ENCODE measurements around the gene RASEF. TPM values are rescaled to one million over a fixed set of nuclear protein-coding genes. Genes with fewer than 3 reads are reported as not detected.

RASEF gene
- total RNA-seq, 1 donor from 2014 or later, result not detected

DNA sequence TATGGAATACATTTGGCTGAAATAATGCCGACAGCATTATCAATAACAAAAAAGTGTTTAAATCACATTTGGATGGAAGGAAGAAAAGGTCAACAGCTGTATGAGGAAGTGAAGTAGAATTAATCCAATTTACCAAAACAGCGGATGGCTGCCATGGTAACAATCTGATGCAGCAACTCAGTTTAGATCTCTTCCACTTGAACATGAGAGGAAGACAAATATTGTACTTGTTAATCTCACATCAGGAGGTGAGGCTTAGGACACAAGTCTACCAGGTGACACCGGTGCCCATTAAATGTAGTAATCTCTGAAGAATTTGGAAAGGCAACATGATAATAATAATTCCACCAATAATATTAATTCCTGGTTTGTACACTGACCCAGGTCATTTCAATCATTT, 2.4 kb downstream of the RASEF start:
- intact Hi-C loops (cut with micrococcal nuclease), result no loop called here
- DNase-seq (no peak), ATAC-seq (no peak)

DNA sequence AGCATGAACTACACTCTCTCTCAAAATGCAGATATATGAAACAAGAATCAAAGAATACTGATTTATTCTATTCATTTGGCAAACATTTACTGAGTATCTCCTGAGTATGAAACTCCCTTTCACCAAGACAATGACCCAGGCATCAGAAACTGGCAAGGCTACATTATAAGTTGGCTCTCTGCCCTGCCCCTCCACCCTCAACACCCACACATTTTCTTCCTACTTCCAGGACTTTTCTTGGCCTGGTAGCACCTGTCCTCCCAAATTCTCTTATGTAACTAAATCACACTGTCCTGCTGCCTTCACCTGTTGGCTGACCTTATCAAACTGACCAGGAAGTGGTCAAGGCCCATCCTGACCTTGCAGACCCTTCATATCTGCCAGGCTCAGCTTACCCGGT, 3.5 kb downstream of the RASEF start:
- no peak for ATAC-seq
- intact Hi-C loops (cut with micrococcal nuclease), result no loop called here

DNA sequence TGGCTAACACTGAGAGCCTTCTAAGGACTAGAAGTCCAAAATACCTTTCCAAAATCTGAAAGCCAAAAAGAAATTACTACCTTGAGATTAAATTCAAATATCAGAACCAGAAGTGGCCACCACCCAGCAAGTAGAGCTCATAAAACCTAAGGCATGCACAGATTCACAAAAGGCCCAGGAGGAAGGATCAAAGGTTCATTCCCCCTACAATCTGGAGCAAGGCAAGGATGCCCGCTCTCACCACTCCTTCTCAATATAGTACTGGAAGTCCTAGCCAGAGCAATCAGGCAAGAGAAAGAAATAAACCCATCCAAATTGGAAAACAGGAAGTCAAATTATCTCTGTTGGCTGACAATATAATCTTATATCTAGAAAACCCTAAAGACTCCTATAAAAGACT, 6.0 kb downstream of the RASEF start:
- DNase-seq, result no peak
- intact Hi-C loops (cut with micrococcal nuclease), result no loop called here
- ATAC-seq, result no peak

More for the DNA sequence above, 3.5 kb downstream of the RASEF start:
- no peak for DNase-seq

DNA sequence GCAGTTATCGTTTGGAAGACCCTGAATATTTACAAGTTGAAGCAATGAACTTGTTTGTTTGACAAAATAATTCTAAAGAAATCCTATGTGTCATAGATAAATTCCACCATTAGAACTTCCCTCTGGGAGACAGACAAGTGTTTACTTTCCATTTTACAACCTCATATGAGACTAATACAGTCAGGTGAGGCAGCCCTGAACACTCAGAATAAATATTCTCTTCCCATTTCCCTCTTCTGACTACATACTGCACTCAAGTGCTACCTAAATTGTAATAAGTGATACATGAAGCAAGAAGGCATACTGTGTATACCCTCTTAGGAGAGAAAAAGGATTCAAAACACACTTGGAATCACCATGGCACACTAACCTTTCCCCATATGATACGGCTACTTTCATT, 6.8 kb downstream of the RASEF start:
- intact Hi-C loops (cut with micrococcal nuclease), result no loop called here
- DNase-seq (no peak), ATAC-seq (no peak)

DNA sequence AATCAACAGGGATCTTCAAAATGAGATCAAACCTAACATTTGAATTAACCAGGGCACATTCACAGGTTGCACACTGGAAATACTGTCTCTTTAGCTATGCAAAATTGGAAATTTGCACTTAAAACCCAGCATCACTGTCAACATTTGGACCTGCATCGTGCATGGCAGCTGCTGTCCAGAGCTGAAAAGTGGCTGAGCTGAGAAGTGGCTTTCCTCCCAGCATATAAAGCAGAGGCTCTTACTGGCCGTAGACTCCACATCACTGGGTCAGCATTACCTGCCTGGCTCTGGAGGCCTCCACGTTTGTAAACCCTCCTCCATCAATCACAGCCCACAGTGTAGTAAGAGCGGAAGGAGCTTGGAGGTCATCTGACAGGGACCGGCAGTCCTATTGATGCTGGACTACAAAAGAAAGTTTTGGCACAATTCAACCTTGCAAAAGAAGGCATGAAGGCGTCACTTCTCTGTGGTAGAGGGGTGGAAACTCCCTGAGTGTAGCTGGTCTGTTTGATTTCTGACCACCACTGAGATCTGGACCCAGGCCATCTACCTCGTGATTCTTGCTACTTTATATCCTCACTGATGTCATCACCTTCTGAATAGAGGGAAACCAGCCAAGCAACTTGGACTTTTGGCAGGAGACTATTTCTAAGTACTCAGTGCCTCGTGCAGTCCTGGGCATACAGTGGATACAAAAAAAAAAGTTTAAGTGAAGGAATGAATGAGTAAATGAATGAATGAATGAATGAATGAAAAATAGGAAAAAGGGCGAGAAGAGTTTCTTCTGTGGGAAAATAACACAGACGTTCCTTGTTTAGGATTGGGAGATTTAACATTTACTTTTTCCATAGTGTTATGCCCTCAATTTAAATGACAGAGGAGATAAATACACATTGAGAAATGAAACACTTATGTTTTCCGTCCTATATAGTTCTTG, 14.8 kb downstream of the RASEF start:
- DNase-seq (no peak), ATAC-seq (peak; percentile 79)
- intact Hi-C loops (cut with micrococcal nuclease), result no loop called here

GRCh38 chr9:83043597-83043996, 19.3 kb downstream of the RASEF start:
- intact Hi-C loops (cut with micrococcal nuclease), result no loop called here

GRCh38 chr9:83041771-83042170, 21.2 kb downstream of the RASEF start:
- ATAC-seq, result no peak
- no peak for DNase-seq
- intact Hi-C loops (cut with micrococcal nuclease), result no loop called here

More at GRCh38 chr9:83043597-83043996, 19.3 kb downstream of the RASEF start:
- DNase-seq (no peak), ATAC-seq (no peak)

DNA sequence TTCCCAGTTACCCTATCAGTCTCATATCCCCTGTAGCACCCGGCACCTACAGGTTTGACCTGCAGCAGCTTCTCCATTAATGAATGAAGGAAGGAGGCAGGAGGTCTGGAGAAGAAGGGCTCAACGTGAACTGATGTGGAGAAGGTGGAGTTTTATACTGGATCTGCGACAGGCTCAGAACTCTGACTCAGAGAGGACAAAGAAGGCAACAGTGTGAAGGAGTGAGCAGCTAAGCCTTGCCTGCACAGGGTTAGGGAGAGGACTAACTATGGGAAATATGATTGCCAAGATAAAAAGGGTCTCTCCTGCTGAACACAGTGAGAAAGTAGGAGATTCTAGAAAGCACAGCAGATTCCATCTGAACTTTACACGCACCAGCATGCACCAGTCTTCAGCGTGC, 23.6 kb downstream of the RASEF start:
- DNase-seq (no peak), ATAC-seq (no peak)
- intact Hi-C loops (cut with micrococcal nuclease), result no loop called here

DNA sequence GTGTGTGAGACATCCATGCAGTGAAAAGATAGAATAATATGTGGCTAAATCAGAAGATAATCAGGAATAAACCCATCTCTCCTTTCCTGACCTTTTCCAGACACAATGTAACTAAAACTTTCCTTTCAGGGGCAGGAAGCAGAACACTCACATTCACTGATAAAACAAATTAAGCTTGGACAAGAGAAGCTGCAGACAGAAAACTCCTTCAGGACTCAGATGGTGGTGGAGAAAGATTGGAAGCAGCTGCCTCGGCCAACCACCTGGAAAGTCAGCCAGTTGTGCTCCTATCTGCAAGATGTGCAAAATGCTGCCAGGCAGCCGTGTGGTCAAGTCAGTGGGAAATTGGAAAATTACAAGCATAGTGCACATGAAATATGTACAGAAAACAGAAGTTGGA, 26.9 kb downstream of the RASEF start:
- DNase-seq, result no peak
- ATAC-seq, result no peak
- intact Hi-C loops (cut with micrococcal nuclease), result no loop called here

GRCh38 chr9:83035143-83035542, 27.8 kb downstream of the RASEF start:
- ATAC-seq (no peak), DNase-seq (no peak)
- intact Hi-C loops (cut with micrococcal nuclease), result no loop called here

- intact Hi-C loops (cut with micrococcal nuclease), result no loop called here
- no peak for ATAC-seq
- no peak for DNase-seq
These were observed 28.4 kb downstream of the RASEF start for GRCh38 chr9:83034587-83034986.

GRCh38 chr9:83034026-83034425, 28.9 kb downstream of the RASEF start:
- DNase-seq (no peak), ATAC-seq (no peak)
- intact Hi-C loops (cut with micrococcal nuclease), result no loop called here

DNA sequence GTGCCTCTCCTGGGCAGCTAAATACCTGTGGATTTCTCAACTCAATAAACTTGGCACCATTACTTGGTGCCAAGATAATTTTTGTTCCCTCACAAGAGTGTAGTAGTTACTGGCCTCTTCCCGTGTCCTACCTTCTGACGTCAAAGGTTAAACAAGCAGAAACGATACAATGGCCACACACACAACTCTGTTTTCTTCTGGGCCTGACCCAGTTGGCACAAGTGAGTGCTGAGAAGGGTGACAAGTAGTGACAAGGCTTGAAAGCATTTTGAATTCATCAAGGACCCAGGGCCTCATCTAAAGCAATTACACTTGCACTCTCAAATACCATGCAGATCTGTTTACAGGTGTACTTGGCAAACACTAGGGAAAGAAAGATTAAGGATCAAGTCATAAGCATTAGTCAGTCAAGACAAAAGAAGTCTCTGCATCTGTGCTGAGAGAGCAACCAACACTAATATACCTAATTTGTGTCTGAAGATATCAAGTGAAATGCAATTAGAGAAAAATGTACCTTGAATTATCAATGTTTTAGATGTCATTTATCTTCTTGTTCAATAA, 30.8 kb downstream of the RASEF start:
- ATAC-seq (no peak), DNase-seq (no peak)
- intact Hi-C loops (cut with micrococcal nuclease), result no loop called here

DNA sequence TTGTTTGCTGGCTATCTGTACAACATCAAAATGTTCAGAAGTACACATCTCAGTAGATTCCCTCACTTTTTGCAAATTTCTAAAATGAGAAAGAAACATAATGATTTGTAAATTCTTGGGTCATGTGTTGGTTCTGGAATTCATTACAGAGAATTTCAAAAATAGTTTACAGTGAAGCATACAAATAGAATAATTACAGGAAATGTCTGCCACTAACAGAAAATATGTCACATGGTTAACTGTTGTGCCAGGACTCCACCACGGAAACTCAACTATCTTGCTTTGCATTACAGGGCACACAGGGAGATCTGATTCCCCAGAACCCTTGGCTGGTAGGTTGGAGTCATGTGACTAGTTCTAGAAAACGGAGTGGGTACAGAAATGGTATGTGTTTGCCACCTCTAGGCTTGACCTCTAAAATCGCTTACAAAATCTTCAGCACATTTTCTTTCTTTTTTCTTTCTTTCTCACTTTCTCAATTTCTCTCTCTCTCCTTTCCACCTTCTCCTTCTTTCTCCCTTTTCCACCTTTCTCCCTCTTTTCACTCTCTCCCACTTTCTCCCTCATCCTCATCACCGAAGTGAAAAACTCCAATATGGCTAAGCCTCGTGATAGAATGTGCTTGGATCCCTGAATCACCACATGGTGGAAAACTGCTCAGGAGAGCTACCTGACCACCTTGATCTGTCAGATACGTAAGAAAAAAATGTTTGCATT, 32.4 kb downstream of the RASEF start:
- ATAC-seq (no peak), DNase-seq (no peak)
- intact Hi-C loops (cut with micrococcal nuclease), result no loop called here

- intact Hi-C loops (cut with micrococcal nuclease), result no loop called here
- ATAC-seq (no peak), DNase-seq (no peak)
These were observed 33.3 kb downstream of the RASEF start for GRCh38 chr9:83029531-83030137.

DNA sequence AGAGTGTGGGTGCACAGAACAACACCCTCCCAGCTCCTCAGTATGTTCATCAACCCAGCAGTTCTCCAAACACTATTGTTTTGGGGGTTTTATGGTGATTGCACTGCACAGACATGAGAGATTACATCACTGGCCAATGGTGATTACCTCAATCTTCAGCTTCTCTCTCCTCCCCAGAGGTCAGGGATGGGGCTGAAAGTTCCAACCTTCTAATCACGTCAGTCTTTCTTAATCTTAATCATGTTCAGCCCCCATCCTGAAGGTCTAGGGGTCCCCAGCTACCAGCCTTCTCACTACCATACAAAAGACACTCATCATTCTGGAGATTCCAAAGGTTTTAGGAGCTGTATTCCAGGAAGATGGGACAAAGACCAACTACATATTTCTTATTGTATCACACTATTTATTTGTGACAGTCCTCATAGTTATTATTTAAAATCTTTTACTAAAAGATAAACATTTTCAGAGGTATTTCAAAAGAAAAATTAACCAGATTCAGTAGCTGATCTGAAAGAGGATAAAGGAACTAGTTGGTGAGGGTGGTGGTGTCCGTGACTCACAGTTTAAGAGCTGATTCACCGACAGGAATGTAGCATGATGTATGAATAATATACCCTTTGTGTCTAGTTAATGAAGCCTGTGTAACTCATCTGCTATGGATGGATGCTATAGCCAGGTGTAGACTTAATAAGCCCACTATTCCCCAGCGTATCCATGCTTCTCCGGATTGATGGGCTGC, 35.6 kb downstream of the RASEF start:
- intact Hi-C loops (cut with micrococcal nuclease), result no loop called here
- no peak for DNase-seq
- ATAC-seq, result no peak

DNA sequence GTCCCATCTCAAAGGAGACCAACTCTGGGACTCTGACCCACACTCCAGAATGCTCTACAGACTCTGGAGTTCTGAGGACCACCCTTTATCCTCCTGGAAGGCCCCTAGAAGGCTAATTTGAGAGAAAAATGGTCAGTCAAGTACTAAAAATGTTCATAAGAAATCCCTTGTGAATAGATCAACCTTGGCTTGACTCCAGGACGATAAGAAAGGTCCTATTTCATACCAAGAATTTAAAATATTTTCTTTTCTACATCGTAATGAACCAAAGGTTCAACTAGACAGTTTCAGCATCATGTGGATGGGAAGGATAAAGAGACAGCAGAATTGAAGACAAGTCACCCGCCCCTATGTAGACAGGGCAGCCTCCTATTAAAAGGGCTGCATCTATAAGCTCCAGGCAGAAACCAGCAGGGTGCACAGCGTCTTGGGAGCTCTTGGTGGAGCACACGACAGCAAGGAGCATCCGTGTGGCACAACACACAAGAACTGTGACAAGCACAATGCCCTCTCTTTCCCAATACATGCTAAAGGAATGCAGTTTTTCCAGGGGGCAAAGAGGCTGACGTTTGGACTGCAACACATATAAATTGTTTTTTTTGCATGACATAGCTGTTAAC, 38.3 kb downstream of the RASEF start:
- no peak for DNase-seq
- no peak for ATAC-seq
- intact Hi-C loops (cut with micrococcal nuclease), result no loop called here

DNA sequence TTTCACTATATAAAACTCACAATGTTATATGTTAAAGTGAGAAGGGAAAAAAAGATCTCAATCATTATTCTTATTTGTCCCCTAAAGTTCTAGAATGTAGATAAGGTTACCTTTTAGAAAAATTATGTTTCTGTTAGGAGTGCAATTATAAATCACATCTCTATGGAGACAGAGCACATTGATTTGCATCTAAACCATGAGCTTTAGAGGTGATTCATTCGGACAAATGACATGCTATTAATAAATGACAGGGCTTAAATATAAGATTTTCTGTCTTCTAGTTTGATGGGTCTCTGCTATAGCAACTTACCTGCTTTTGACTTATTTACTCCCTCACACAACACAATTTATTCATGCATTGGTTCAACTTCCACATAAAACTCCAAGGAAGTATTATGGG, 39.8 kb downstream of the RASEF start:
- intact Hi-C loops (cut with micrococcal nuclease), result no loop called here
- no peak for DNase-seq
- no peak for ATAC-seq

- intact Hi-C loops (cut with micrococcal nuclease), result no loop called here
- ATAC-seq, result no peak
These were observed 42.1 kb downstream of the RASEF start for GRCh38 chr9:83020864-83021263.

More at GRCh38 chr9:83020864-83021263, 42.1 kb downstream of the RASEF start:
- DNase-seq, result no peak

All from left ventricle myocardium superior (tissue), 1 donor.